AG04450 (cell line): ENCODE results near the gene WAC. TPM values are rescaled to one million over a fixed set of nuclear protein-coding genes. Genes with fewer than 3 reads are reported as not detected.
"Not testable (repeated sequence)": the region's sequence is repeated elsewhere in the genome, so short reads cannot be mapped to it uniquely, and the experiment has no call there.

ENCODE experiments used
- CTCF ChIA-PET: fragments of 300-600, 350-600 bp; formaldehyde crosslinking; extraction: SDS; loops from one replicate; lab custom pipeline; 2022; ENCODE audit warnings: antibody characterized with exemption, inconsistent platforms; lab: Charles Lee
- POLR2A ChIA-PET: fragments of 350-600 bp; formaldehyde crosslinking; extraction: SDS; loops from one replicate; lab custom pipeline; 2021; ENCODE audit warnings: antibody characterized with exemption, inconsistent platforms; lab: Yijun Ruan, JAX
- DNase-seq: peaks from one replicate; pipeline ENCODE4 v3.0.0-alpha.2; 2011; ENCODE audit warnings: low read depth, low spot score
- H3K27ac ChIP-seq: one replicate; pipeline ENCODE4 v1.5.1; 2012; ENCODE audit warnings: low read depth, low read length, control low read depth
- H3K27me3 ChIP-seq: one replicate; pipeline ENCODE4 v1.6.0; 2012; ENCODE audit warnings: low read length; ENCODE audit not compliant: control insufficient read depth, insufficient read depth
- H3K4me3 ChIP-seq: 2 replicates; pipeline ENCODE4 v1.5.1; 2011; ENCODE audit warnings: mild to moderate bottlenecking, low read depth, low read length, control low read depth
- H3K9me3 ChIP-seq: 2 replicates; pipeline ENCODE4 v1.5.1; 2012; ENCODE audit warnings: low read length; ENCODE audit not compliant: control insufficient read depth, insufficient read depth
- CTCF ChIP-seq: IDR thresholded peaks from 2 replicates; pipeline ENCODE4 v1.5.1; 2011; ENCODE audit warnings: low read depth, low read length, control low read depth, inconsistent platforms
- polyA plus RNA-seq: library from polyadenylated mRNA; depleted of rRNA; stranded (reverse); fragments of >200 nt; gene quantifications from 2 replicates; pipeline ENCODE4 v1.2.3, GENCODE V29; 2011

Gene WAC
- polyA plus RNA-seq, 1 experiment: 90.5 TPM

- CTCF ChIA-PET: interaction anchor here (0.6 kb wide), 1 partner anchor 16 kb away, joined by 3 read pairs; no protein-coding TSS in a partner anchor
- Histone ChIP-seq H3K27me3 (no peaks in the 10 kb centered on the region), H3K27ac (no peak overlapping the region), H3K4me3 (no peak overlapping the region), H3K9me3 (no peaks in the 10 kb centered on the region)
- POLR2A ChIA-PET: no interaction called here
- DNase-seq: no peak
- no peak for TF ChIP-seq CTCF
These were observed 71.9 kb downstream of the WAC start for GRCh38 chr10:28604567-28605536.

- Histone ChIP-seq H3K27ac (no peak overlapping the region), H3K9me3 (no peaks in the 10 kb centered on the region), H3K27me3 (no peaks in the 10 kb centered on the region), H3K4me3 (no peak overlapping the region)
- POLR2A ChIA-PET: no interaction called here
- TF ChIP-seq CTCF: no peak
- no peak for DNase-seq
- CTCF ChIA-PET: no interaction called here
These were observed 73.7 kb downstream of the WAC start for GRCh38 chr10:28606568-28606967.

GRCh38 chr10:28609636-28610035 lies 76.7 kb downstream of the WAC start:
- CTCF ChIA-PET: interaction anchor here (0.6 to 1.4 kb wide), 2 partner anchors 10 to 12 kb away, joined by 3 read pairs; no protein-coding TSS in a partner anchor
- H3K27ac ChIP-seq, DNase-seq, H3K27me3 ChIP-seq, POLR2A ChIA-PET, H3K9me3 ChIP-seq, H3K4me3 ChIP-seq: not testable (repeated sequence)

GRCh38 chr10:28612877-28613276 lies 80.0 kb downstream of the WAC start:
- Histone ChIP-seq H3K27me3 (no peaks in the 10 kb centered on the region), H3K9me3 (no peaks in the 10 kb centered on the region), H3K4me3 (no peak overlapping the region), H3K27ac (no peak overlapping the region)
- CTCF ChIA-PET: interaction anchor here (0.5 to 1.1 kb wide), 2 partner anchors 15 to 691 kb away, joined by 3 to 4 read pairs; no protein-coding TSS in a partner anchor
- POLR2A ChIA-PET: no interaction called here
- no peak for DNase-seq
- no peak for TF ChIP-seq CTCF

GRCh38 chr10:28616514-28616913 lies 83.6 kb downstream of the WAC start:
- no peaks in the 10 kb centered on the region for H3K27me3 ChIP-seq
- no peak for TF ChIP-seq CTCF
- no peaks in the 10 kb centered on the region for H3K9me3 ChIP-seq
- no peak overlapping the region for H3K4me3 ChIP-seq
- no peak overlapping the region for H3K27ac ChIP-seq
- no peak for DNase-seq
- ChIA-PET POLR2A (no interaction called here), CTCF (interaction anchor here (1.1 kb wide), 1 partner anchor 12 kb away, joined by 4 read pairs; no protein-coding TSS in a partner anchor)
